ENCODE measurements around the gene POU2F2.

The POU2F2 gene

DNA sequence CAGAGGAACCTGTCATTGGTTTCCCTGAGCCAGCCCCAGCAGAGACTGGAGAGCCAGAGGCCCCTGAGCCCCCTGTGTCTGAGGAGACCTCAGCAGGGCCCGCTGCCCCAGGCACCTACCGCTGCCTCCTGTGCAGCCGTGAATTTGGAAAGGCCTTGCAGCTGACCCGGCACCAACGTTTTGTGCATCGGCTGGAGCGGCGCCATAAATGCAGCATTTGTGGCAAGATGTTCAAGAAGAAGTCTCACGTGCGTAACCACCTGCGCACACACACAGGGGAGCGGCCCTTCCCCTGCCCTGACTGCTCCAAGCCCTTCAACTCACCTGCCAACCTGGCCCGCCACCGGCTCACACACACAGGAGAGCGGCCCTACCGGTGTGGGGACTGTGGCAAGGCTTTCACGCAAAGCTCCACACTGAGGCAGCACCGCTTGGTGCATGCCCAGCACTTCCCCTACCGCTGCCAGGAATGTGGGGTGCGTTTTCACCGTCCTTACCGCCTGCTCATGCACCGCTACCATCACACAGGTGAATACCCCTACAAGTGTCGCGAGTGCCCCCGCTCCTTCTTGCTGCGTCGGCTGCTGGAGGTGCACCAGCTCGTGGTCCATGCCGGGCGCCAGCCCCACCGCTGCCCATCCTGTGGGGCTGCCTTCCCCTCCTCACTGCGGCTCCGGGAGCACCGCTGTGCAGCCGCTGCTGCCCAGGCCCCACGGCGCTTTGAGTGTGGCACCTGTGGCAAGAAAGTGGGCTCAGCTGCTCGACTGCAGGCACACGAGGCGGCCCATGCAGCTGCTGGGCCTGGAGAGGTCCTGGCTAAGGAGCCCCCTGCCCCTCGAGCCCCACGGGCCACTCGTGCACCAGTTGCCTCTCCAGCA is 52.1 kb downstream of the POU2F2 start:
- DNase-seq (ENCODE audit: low spot score) = no peak

DNA sequence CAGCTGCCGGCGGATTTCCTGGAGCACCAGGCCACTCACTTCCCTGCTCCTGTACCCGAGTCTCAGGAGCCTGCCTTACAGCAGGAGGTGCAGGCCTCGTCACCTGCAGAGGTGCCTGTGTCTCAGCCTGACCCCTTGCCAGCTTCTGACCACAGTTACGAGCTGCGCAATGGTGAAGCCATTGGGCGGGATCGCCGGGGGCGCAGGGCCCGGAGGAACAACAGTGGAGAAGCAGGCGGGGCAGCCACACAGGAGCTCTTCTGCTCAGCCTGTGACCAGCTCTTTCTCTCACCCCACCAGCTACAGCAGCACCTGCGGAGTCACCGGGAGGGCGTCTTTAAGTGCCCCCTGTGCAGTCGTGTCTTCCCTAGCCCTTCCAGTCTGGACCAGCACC is 53.0 kb downstream of the POU2F2 start:
- no peak for DNase-seq (ENCODE audit: low spot score)

DNA sequence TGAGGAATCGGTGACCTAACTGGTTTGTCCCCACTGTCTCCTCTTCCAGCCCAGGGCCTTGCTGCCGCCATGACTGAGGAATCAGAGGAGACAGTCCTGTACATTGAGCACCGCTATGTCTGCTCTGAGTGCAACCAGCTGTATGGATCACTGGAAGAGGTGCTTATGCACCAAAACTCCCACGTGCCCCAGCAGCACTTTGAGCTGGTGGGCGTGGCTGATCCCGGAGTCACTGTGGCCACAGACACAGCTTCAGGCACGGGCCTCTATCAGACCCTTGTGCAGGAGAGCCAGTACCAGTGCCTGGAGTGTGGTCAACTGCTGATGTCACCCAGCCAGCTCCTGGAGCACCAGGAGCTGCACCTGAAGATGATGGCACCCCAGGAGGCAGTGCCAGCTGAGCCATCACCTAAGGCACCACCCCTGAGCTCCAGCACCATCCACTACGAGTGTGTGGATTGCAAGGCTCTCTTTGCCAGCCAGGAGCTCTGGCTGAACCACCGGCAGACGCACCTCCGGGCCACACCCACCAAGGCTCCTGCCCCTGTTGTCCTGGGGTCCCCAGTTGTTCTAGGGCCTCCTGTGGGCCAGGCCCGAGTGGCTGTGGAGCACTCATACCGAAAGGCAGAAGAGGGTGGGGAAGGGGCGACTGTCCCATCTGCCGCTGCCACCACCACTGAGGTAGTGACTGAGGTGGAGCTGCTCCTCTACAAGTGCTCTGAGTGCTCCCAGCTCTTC is 53.5 kb downstream of the POU2F2 start:
- DNase-seq (ENCODE audit: low spot score) = no peak

DNA sequence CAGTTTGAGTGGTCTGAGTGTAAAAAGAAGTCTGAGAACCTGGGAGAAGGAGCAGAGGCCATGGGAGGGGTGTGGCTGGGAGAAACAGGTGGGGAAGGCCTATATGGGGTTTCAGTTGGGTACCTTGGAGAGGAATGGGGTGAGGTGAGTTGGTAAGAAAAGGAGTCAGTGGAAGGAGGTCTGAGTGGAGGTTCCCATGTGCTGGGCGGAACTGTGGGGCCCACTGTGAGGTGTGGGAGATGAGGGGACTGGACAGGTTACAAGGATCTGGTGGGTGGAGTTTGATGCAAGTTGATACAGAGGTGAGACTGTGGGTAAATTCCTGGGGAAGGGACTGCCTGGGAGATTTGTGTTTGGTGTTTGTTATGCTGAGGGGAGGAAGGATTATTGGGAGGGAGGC is 54.2 kb downstream of the POU2F2 start:
- no peak for DNase-seq (ENCODE audit: low spot score)

DNA sequence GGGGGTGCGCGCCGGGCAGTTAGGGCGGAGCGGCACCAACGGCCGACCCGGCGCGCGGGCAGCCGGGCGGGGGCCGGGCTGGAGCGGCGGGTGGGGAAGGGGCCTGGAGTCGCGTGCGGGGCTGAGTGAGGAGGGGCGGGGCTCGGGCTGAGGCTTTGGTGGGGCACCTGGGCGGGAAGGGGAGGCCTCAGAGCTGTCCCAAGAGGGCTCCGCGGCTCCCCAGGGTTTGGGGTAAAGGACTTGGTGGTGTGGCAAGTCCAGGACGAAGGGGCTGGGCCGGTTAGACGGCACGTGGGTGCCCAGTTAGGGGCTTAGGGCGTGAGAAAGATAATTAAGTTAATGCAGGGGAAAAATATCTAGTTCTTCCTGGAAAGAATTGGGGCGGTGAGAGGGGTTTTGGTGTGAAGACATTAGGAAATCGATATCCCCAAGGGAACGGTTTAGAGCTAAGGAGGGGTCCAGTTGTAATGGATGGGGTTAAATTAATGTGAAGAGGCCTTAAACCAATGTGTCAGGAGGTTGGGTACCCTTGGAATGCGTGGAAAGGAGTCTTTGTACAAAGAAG is 55.8 kb downstream of the POU2F2 start:
- no peak for DNase-seq (ENCODE audit: low spot score)

DNA sequence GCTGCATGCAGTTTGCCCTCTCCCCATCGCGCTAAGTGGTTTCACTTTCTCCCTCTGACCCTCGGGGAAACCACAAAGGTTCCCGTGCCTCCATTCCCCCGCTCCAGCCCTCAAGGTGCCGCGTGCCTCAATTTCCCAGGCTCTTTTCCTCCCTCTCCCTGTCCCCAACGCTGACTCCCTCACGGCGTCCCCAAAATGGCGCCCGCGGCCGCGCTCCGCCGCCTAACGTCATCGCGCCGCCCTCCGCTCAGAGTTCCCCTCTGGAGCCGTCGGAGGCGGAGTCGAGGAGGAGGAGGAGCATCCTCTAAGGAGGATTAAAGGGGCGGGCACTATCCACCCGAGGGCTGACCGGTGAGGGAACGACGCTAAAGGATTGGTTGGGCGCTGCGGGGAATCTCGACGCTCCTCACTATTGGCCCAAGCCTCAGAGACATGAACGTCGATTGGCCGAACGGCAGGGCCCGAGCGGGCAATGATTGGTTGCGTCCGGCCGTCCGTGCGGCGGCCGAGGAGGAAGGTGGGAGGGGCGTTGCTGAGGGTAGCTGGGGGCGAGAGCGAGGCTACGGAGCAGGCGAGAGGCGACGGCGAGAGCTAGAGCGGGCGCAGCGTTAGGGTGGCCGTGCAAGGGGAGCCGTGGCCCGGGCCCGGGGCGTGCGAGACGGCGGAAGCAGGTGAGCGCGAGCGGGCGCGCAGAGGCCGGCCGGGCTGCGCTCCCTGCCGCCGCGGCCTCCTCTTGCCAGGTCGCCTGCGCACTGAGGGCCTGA is 56.4 kb downstream of the POU2F2 start, which contains the start of gene ZNF574:
Gene ZNF574, plus strand, starts transcription at position 551 of the 764 bp plus-strand sequence. CDS start 2,441 bp downstream, outside the sequence.
- DNase-seq (ENCODE audit: low spot score) = peak; percentile 99

DNA sequence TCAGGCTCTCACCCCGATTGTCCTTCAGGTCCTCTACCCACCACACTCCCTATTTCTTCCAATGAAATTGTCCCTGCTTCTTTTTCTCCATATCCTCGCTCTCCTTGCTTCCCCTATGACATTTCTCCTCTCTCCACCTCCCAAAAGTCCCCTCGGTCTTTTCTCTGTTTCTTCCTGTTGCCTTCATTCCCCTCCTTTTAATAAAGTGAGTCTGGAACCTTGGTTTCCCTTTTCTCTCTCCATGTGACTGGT is 57.0 kb downstream of the POU2F2 start:
- peak; percentile 64 for DNase-seq (ENCODE audit: low spot score)

DNA sequence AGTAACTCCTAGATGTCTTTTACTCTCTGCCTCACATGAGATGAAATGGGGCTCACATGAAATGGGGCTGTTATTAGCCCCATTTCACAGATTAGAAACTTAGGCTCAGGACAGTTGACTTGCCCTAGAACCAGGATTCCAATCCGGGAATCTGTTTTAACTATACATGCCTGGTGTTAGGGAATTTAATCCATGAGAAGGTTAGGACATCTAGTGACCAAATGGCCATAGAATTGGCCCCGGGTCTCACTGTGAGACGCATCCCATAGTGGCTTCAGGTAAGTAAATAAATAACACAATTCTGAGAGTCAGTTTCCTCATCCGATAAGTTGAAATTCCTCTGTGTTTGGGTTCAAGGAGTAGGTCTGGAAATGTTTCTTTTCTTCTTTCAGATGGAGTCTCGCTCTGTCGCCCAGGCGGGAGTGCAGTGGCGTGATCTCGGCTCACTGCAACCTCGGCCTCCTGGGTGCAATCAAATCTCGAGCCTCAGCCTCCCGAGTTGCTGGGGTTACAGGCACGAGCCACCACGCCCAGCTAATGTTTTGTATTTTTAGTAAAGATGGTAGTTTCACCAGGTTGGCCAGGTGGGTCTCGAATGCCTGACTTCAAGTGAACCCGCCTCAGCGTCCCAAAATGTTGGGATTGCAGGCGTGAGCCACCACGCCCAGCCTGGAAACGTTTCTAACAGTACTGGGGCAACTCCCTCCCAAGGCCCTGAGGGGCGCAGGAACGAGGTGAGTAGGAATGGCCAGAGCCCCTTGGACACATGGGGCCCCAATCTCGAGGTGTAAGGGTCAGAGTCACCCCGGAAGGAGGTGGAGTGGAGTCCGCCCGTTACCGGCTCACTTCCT is 57.5 kb downstream of the POU2F2 start:
- DNase-seq (ENCODE audit: low spot score) = no peak

DNA sequence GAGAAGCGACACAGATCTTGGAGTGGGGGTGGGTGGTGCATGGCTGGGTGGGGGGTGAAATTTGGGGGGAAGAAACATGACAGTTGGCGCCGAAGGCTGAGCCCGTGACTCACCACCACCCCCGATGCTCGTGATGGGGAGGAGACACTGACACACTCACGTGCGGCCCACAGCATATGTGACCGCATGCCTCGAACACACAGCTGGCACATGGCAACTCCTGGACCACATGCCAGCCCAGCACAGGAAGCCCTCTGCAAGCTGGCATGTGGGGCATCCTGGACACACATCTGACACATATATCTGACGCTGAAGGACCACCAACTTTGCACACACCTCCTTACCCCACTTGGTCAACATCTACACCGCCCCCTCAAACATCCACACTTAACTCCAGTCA is 61.0 kb downstream of the POU2F2 start:
- no peak for DNase-seq (ENCODE audit: low spot score)

DNA sequence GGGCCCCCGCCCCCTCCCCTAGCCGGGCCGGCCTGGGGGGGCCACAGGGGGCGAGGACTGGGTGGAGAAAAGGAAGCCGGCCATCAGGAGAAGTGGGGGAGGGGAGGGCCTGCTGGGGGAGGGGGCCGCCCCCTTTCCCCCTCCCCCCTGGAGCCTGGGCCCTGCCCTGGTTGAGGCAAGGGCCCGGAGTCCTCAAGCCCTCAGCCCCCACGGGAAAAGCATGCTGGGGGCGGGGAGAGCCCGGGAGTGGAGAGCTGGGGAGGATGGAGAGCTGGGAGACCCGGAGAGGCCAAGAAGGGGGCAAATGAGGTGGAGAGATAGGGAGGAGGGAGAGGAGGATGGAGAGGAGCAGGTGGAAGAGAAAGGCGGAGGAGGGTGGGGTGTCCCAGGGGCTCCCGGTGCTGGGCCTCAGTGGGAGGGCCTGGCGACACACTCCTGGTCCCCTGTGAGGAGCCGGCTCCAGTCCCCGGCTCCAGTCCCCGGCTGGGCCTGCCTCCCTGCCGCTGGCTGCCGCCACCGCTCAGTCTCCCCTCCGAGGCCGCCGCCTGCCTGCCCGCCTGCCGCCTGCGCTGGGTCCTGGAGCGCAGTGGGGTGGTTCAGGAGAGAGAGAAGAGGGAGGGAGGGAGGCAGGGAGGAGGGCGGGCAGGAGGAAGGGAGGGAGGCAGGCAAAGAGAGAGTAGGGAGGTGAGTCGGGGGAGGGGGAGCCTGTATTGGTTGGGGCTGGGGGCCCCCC is 62.5 kb downstream of the POU2F2 start, which contains the start of gene GRIK5:
Gene GRIK5, minus strand, starts transcription at position 588 of the 733 bp plus-strand sequence. CDS start 4,436 bp downstream, outside the sequence.
- DNase-seq (ENCODE audit: low spot score) = no peak

DNA sequence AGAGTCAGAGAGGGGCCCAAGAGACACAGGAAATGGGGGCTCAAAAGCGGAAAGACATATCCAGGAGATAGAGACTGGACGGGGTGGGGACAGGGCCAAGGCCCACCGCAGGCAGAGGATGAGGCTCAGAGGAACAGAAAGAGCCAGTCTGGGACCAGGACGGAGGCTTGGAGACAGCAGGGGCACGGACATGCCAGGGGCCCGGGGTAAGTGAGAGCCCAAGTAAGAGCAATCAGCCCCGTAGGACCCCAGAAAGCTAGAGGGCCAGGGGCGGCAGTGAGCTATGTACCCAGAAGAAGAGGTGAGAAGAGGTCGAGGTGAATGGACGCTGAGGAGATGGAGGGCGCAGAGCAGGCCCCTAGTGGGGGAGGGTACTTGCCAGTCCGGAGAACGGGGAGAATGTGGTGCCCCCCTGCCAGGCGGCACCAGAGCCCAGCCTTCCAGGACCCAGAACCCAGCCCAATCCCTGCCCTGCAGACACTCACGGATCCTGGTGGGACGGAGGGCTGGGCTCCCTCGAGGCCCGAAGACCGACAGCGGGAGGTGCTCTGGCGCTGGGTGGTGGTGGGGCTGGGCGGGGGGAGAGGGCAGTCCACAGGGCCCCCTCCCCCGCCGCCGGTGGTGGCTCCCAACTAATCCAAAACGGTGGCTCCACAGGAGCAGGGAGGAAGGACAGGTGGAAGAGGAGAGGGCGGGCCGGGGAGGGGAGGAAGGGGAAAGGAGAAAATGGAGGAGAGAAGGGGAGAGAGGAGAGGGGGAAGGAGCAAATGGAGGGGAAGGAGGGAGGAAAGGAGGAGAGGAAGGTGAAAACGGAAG is 63.3 kb downstream of the POU2F2 start:
- DNase-seq (ENCODE audit: low spot score) = no peak

DNA sequence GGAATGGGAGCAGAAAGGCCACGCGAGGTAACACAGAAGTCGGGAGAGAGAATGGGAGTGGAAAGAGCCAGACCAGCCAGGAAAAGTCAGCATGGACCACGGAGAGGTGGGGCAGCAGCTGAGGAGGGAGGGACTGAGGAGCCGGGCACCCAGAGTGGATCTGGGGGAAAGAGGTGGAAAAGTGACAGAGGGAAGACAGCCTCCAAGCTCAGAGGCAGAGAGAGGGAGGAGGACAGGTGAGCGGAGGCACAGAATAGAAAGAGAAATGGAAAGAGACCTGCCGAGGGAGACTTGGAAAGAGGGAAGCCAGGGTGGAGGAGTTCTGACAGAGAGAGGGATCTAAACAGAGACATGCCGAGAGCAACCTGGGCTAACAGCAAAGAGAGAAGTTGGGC is 63.9 kb downstream of the POU2F2 start:
- DNase-seq (ENCODE audit: low spot score) = no peak

DNA sequence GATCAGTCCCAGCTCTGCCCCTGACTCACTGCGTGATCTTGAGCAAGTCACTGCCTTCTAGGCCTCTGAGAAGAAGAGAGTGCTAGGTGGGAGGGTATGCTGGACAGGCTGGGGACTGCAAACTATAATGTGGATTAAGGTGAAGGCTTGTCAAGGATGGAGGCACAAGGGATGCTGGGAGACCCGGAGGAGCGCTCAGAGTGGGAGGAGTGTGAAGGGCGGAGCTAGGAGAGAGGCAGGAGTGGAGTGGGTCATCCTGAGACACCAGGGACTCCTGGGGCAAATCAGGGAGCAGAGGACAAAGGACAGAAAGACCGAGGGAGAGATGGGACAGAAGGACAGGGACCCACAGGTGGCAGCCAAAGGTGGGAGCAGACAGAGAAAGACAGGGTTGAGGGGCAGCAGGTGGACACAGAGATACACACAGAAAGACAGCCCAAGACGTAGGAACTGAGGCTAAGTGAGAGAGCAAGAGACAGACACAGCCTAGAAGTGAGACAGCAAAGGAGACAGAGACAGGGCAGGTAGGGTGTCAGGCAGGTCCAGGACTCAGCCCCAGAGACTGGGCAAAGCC is 64.8 kb downstream of the POU2F2 start:
- no peak for DNase-seq (ENCODE audit: low spot score)

DNA sequence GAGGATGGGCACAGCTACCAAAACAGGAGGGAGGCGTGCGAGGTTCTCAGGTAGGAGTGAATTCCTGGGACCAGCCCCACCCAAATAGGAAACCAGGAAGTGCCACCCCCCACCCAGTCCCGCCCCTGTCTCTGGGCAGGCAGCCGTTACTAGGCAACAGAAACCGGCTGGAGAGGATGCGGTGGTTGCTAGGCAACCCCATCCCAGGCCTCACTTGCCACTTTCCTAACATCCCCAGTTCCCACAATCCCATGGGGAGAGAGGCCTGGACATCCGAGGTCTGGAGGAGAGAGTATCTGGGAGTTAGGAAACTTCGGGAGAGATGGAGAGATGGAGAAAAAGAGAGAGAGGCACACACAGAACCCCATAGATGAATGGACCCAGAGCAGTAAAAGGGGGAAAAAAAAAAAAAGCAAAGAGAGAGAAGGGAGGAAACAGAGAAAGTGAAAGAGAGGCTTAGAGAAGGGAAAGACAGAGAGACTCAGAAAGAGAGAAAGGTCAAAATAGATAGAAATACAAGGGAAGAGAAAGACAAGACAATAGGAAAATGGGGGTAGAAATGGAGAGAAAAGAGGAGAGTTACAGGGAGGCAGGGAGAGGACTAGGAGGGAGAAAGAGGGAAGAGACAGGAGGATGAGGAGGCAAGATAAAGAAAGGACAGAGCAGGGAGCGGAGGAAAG is 66.0 kb downstream of the POU2F2 start:
- DNase-seq (ENCODE audit: low spot score) = no peak

DNA sequence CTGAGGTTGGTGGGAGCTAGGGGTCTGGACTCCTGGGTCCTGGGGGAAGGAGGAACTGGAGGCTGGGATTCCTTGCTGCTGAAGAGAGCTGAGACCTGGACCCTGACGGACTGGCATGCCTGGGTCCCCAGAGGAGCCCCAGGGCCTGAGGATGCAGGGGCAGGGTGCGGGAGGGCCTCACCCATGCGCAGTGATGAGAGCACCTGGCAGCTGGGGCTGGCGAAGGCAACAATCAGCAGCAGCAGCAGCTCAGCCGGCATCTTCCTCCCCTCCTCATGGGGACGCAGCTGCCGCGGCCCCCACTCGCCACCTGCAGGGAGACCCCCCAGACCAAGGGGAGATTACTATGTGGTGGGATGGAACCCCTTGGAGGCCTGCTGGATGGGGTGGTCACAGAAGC is 66.7 kb downstream of the POU2F2 start:
- DNase-seq (ENCODE audit: low spot score) = no peak

DNA sequence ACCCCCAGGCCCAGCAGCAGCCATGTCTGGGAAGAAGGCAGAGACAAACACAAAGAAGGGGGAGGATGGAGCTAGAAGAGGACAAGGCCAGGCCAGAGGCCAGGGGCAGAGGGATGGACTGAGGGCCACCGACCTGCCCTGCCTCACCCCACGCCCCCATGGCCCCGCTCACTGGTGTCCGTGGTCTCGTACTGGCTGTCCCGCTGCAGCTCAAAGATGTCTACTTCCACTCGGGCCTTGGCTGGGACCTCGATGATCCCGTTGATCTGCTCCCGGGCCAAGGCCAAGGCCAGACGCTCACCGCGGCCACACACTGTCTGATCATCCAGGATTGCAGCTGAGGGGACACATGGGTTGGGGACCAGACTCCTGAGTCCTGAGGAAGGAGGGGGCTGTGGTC is 67.2 kb downstream of the POU2F2 start:
- DNase-seq (ENCODE audit: low spot score) = no peak

DNA sequence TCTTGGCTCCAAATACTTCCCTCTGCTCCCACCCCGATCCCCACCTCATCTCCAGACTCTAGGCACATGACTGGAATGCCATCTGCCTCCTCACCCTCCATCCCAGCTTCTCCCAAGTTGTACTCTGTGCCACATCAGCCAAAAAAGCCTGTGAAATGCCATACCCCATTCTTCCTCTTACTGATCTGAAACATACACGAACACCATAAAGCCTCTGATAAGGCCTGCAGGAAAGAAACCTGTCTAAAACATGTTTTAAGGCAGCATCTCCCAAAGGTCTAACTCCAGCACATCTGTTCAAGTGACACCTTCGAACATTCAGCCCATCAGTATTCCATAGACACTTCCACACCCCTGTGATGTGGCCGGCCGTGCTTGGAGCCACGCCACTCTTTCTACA is 67.8 kb downstream of the POU2F2 start:
- no peak for DNase-seq (ENCODE audit: low spot score)

DNA sequence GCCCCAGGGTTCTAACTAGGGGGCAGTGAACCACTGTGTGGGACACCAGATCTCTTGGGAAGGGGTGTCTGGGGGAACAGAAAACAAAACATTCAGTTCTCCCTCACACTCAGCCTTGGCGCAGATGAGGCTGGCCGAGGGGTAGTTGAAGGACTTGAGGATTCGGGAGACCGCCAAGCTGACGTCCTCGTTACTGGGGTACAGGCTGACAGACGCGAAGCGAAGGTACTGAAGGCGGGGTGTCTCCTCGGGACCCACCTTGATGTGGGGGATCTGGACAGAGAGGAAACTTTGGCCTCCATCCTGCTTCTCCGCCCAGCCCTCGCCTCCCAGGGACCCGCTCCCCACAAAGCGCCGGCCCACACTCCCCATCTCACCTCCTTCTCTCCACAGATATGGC is 69.9 kb downstream of the POU2F2 start:
- DNase-seq (ENCODE audit: low spot score) = no peak

DNA sequence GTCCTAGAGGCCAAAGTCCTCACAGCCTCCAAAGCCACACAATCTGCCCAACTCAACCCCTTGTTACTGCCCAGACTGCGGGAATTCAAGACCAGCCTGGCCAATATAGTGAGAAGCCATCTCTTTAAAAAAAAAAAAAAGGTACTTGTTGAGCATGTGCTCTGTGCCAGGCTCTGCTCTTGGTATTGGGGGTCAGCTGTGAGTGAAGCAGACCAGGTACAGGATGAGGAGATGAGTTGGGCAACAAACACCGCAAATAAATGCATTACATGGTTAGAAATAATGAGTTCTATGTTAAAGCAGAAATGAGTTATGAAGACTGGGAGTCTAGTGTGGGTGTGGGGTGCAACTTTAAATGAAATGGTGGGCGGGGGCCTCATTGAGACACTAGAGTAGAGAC is 72.1 kb downstream of the POU2F2 start:
- no peak for DNase-seq (ENCODE audit: low spot score)

All from HuH-7.5 (cell line).